GM08714 (cell line): ENCODE results near the gene SPZ1.
"Not testable (repeated sequence)": the region's sequence is repeated elsewhere in the genome, so short reads cannot be mapped to it uniquely, and the experiment has no call there.

ENCODE experiments used
- H3K4me3 ChIP-seq: fragments of 200-500 bp; sonication (Bioruptor generic); 2 replicates; pipeline ENCODE4 v1.5.1; 2014; ENCODE audit warnings: mild to moderate bottlenecking, low read length, inconsistent platforms
- ZNF274 ChIP-seq: IDR thresholded peaks from 2 replicates; pipeline ENCODE4 v1.6.1; 2012; ENCODE audit warnings: mild to moderate bottlenecking, low read depth, low read length

The SPZ1 gene, protein sequence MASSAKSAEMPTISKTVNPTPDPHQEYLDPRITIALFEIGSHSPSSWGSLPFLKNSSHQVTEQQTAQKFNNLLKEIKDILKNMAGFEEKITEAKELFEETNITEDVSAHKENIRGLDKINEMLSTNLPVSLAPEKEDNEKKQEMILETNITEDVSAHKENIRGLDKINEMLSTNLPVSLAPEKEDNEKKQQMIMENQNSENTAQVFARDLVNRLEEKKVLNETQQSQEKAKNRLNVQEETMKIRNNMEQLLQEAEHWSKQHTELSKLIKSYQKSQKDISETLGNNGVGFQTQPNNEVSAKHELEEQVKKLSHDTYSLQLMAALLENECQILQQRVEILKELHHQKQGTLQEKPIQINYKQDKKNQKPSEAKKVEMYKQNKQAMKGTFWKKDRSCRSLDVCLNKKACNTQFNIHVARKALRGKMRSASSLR

DNA sequence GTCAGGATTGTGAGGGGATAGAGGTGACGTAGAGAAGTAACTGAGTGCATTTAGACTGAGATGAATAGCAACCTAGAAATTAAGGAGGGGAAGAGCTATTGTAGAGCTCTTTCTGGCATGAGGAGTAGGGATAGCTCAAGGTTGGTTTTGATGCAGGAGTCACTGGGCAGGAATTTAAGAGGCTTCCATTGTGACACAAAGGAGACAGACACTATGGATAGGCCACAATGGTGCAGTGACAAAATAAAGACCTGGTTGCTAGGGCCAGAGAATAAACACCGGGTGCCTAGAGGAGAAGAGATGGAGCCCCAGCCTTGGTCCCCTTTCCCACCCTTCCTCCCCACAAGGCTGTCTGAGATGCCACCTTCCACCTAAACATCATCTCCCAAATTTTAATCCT lies at the start of gene SPZ1:
Gene SPZ1, plus strand, starts transcription at position 301 of the 400 bp plus-strand sequence. CDS start 214 bp downstream, outside the sequence.
- no peak for TF ChIP-seq ZNF274
- no peak within 1 kb of the TSS for H3K4me3 ChIP-seq

GRCh38 chr5:80270543-80270942 lies 49.3 kb upstream of the SPZ1 start:
- H3K4me3 ChIP-seq: not testable (repeated sequence)

- no peak for TF ChIP-seq ZNF274
- no peak overlapping the region for H3K4me3 ChIP-seq
Measured at GRCh38 chr5:80275347-80275746, 44.5 kb upstream of the SPZ1 start.

- no peak overlapping the region for H3K4me3 ChIP-seq
- no peak for TF ChIP-seq ZNF274
Measured at GRCh38 chr5:80276186-80276585, 43.6 kb upstream of the SPZ1 start.

DNA sequence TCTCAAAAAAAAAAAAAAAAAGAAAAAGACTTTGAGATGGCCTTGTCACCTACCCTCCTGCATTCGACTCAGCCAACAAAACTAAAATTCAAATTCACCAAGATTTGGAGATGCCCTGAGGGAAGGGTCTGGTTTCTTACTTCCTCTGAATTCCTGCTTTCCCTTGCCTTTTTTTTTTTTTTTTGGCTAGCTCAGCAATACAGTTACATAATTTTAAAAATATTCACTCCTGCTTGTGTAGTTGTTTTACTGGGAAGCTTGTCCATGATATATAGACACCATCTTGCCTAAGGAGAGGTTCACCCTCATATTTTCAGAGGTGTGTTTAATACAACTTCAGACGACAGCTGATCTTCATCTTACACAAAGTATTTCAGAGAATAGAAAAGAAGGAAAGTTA lies 42.6 kb upstream of the SPZ1 start:
- TF ChIP-seq ZNF274: no peak
- no peak overlapping the region for H3K4me3 ChIP-seq

- TF ChIP-seq ZNF274: no peak
Measured at GRCh38 chr5:80282054-80282453, 37.7 kb upstream of the SPZ1 start.

DNA sequence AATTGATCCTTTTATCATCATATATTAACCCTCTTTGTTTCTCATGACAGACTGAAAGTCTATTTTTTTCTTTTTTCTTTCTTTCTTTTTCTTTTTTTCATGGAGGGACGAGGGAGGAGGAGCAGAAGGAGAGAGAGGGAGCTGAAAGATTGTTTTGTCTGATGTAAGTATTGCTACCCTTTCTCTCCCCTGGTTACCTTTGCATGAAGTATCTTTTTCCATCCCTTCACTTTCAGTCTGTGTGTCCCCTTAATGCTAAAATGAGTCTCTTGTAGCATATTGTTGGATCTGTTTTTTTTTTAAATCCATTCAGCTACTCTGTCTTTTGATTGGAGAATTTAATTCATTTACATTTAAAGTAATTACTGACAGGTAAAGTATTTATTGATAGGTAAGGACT lies 36.4 kb upstream of the SPZ1 start:
- H3K4me3 ChIP-seq: no peak overlapping the region
- no peak for TF ChIP-seq ZNF274

More at GRCh38 chr5:80282054-80282453, 37.7 kb upstream of the SPZ1 start:
- H3K4me3 ChIP-seq: no peak overlapping the region

DNA sequence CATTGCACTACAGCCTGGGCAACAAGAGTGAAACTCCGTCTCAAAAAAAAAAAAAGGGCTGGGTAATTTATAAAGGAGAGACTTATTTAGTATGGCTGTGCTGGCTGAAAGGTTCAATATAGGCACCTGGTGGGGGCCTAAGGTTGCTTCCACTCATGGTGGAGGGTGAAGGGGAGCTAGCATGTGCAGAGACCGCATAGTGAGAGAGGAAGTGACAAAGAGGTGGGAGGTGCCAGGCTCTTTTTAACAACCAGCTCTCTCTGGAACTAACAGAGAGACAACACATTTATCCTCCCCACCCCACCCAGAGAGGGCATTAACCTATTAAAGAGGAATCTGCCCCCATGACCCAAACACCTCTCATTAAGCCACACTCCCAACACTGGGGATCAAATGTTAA lies 35.1 kb upstream of the SPZ1 start:
- TF ChIP-seq ZNF274: no peak
- H3K4me3 ChIP-seq: no peak overlapping the region

GRCh38 chr5:80288177-80288576 lies 31.6 kb upstream of the SPZ1 start:
- TF ChIP-seq ZNF274: no peak

GRCh38 chr5:80289320-80289719 lies 30.5 kb upstream of the SPZ1 start:
- H3K4me3 ChIP-seq: no peak overlapping the region
- no peak for TF ChIP-seq ZNF274

More at GRCh38 chr5:80288177-80288576, 31.6 kb upstream of the SPZ1 start:
- no peak overlapping the region for H3K4me3 ChIP-seq

- H3K4me3 ChIP-seq: no peak overlapping the region
- TF ChIP-seq ZNF274: no peak
Measured at GRCh38 chr5:80291761-80292160, 28.0 kb upstream of the SPZ1 start.

DNA sequence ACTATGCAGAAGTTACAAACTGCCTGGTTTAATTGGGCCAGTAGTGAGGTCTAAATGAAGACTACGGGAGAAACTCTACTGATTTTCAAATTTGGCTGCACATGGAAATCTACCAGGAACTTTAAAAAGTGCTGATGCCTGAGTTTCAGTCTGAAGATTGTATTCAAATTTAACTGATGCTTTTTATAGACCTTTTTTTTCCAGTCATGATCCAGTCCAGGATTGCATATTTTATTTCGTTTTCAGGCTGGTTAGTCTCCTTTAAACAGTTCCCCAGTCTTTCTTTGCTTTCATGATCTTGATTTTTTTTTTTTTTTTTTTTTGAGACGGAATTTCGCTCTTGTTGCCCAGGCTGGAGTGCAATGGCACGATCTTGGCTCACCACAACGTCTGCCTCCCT lies 23.7 kb upstream of the SPZ1 start:
- no peak overlapping the region for H3K4me3 ChIP-seq
- TF ChIP-seq ZNF274: no peak

- no peak overlapping the region for H3K4me3 ChIP-seq
- no peak for TF ChIP-seq ZNF274
Measured at GRCh38 chr5:80299601-80300000, 20.2 kb upstream of the SPZ1 start.

DNA sequence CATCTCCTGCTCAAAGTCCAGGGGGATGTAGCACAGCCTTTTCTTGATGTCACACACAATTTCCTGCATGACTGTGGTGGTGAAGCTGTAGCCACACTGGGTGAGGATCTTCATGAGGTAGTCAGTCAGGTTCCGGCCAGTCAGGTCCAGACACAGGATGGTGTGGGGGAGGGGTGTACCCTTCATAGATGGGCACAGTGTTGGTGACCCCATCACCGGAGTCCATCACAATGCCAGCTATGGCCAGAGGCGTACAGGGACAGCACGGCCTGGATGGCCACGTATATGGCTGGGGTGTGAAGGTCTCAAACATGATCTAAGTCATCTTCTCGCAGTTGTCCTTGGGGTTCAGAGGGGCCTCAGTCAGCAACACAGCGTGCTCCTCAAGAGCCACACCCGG lies 19.7 kb upstream of the SPZ1 start:
- no peak for TF ChIP-seq ZNF274
- H3K4me3 ChIP-seq: no peak overlapping the region

- H3K4me3 ChIP-seq: not testable (repeated sequence)
Measured at GRCh38 chr5:80300796-80301195, 19.0 kb upstream of the SPZ1 start.

GRCh38 chr5:80301342-80301741 lies 18.5 kb upstream of the SPZ1 start:
- H3K4me3 ChIP-seq: not testable (repeated sequence)

- TF ChIP-seq ZNF274: no peak
- H3K4me3 ChIP-seq: no peak overlapping the region
Measured at GRCh38 chr5:80302636-80303035, 17.2 kb upstream of the SPZ1 start.
